ENCODE data around the gene SCUBE1. TPM values are rescaled to one million over a fixed set of nuclear protein-coding genes. Genes with fewer than 3 reads are reported as not detected.

Gene SCUBE1
- total and polyA plus RNA-seq, 2 of the 8 experiments (the other 6 are each of a cell fraction or from before 2014, with no cell fraction given): 2.3 to 4.9 TPM

- Histone ChIP-seq H3K18ac (ENCODE audit: extremely low read depth, low read length) (no peak overlapping the region), H2BK15ac (ENCODE audit: low read length) (0 out of 2 replicates have a peak overlapping the region, but pooled peaks have one; percentile 4), H3K9me3 (ENCODE audit: insufficient read depth in 2 of 2, low read depth in 1 of 2, low read length in 1 of 2) (no peaks in the 10 kb centered on the region), H3K9ac (replicated peaks in 1 of 4; ENCODE audit: extremely low read depth in 1 of 4, low read depth in 3 of 4, low read length in 3 of 4) (no peak overlapping the region), H4K5ac (ENCODE audit: insufficient read length, low read depth, low read length) (no peak overlapping the region), H3K27me3 (replicated peaks in 1 of 4; ENCODE audit: control insufficient read depth in 3 of 4, extremely low read depth in 1 of 4, insufficient read depth in 3 of 4, low read length in 3 of 4) (no peaks in the 10 kb centered on the region; a peak in 1 of 7 replicates), H2BK120ac (replicated peaks; ENCODE audit: low read depth, low read length) (no peak overlapping the region), H3K4ac (replicated peaks; ENCODE audit: insufficient read length, low read depth, low read length) (no peak overlapping the region), H4K8ac (ENCODE audit: extremely low read depth, insufficient read depth, low read length) (peak overlapping the region; percentile 25; the same call in 1 of the 2 replicates), H3K36me3 (ENCODE audit: control insufficient read depth in 2 of 4, insufficient read depth in 4 of 4, low read length in 3 of 4) (no peaks in the 10 kb centered on the region), H3K23me2 (ENCODE audit: low read depth, low read length) (no peaks in the 10 kb centered on the region), H3K4me2 (ENCODE audit: insufficient read depth in 1 of 2, low read depth in 2 of 2, low read length in 2 of 2) (no peak overlapping the region), H4K91ac (replicated peaks; ENCODE audit: insufficient read length, low read length) (no peak overlapping the region), H3K27ac (ENCODE audit: low read depth, low read length) (no peak overlapping the region), H3K79me1 (ENCODE audit: low read depth, low read length) (no peaks in the 10 kb centered on the region), H3K56ac (replicated peaks; ENCODE audit: insufficient read length, low read depth, low read length) (no peak overlapping the region), H2BK20ac (ENCODE audit: low read length) (no peak overlapping the region), H4K20me1 (replicated peaks in 1 of 2; ENCODE audit: control insufficient read depth in 1 of 2, insufficient read depth in 2 of 2, low read length in 2 of 2) (no peaks in the 10 kb centered on the region), H2BK12ac (ENCODE audit: low read depth, low read length) (no peak overlapping the region), H2AK5ac (ENCODE audit: low read depth, low read length) (no peak overlapping the region), H3K79me2 (ENCODE audit: control insufficient read depth in 1 of 2, insufficient read depth in 2 of 2, low read length in 2 of 2) (no peaks in the 10 kb centered on the region), H3K4me1 (replicated peaks in 1 of 4; ENCODE audit: control insufficient read depth in 3 of 4, insufficient read depth in 4 of 4, low read length in 3 of 4) (peaks cover 0 to 4% (median 0%) of the 10 kb centered on the region in 4 experiments; a peak in 3 of 7 replicates), H2AFZ (ENCODE audit: low read length) (no peak overlapping the region), H3K4me3 (ENCODE audit: extremely low read depth in 1 of 4, insufficient read depth in 2 of 4, low read depth in 3 of 4, low read length in 4 of 4) (no peak overlapping the region), H2BK5ac (ENCODE audit: low read depth, low read length) (no peak overlapping the region), H3K23ac (ENCODE audit: insufficient read length) (no peak overlapping the region), H3K14ac (ENCODE audit: insufficient read length) (no peak overlapping the region)
- CTCF ChIA-PET (ENCODE audit: partially characterized antibody): interaction anchor here (0.6 to 3.9 kb wide), 7 partner anchors 9 to 73 kb away, joined by 3 to 14 read pairs (median 3); no protein-coding TSS in a partner anchor
- DNase-seq (ENCODE audit: low read depth in 1 of 2, low spot score in 2 of 2) (no peak), FAIRE-seq (no peak)
- POLR2A ChIA-PET (ENCODE audit: partially characterized antibody): no interaction called here
- no peak for TF ChIP-seq EP300 (IDR thresholded peaks at IDR 0.05; ENCODE audit: borderline replicate concordance in 1 of 2, low read depth in 2 of 2, low read length in 2 of 2)
- TF ChIP-seq E2F6 (IDR thresholded peaks at IDR 0.05): no peak
- no peak for TF ChIP-seq GTF2F1 (IDR thresholded peaks at IDR 0.05; ENCODE audit: borderline replicate concordance, low read depth, low read length)
- TF ChIP-seq CHD2 (IDR thresholded peaks at IDR 0.05; ENCODE audit: low read length): no peak
- TF ChIP-seq EGR1 (IDR thresholded peaks at IDR 0.05; ENCODE audit: borderline replicate concordance, low read depth, low read length): no peak
- TF ChIP-seq CEBPB (IDR thresholded peaks at IDR 0.05; ENCODE audit: low read depth, low read length): no peak
- TF ChIP-seq RFX5 (IDR thresholded peaks at IDR 0.05; ENCODE audit: borderline replicate concordance, low read depth, low read length): no peak
- no peak for TF ChIP-seq ZNF274 (IDR thresholded peaks at IDR 0.05; ENCODE audit: borderline replicate concordance, extremely low read depth, low read length)
- no peak for TF ChIP-seq SIX5 (IDR thresholded peaks at IDR 0.05; ENCODE audit: low read depth, low read length)
- no peak for TF ChIP-seq HDAC2 (IDR thresholded peaks at IDR 0.05; ENCODE audit: borderline replicate concordance in 1 of 2, low read depth in 2 of 2, low read length in 2 of 2)
- TF ChIP-seq FOSL1 (IDR thresholded peaks at IDR 0.05; ENCODE audit: insufficient read depth, low read depth, low read length): no peak
- TF ChIP-seq SIRT6 (IDR thresholded peaks at IDR 0.05; ENCODE audit: low read length): no peak
- no peak for TF ChIP-seq KDM5A (IDR thresholded peaks at IDR 0.05; ENCODE audit: low read length)
- no peak for TF ChIP-seq TAF7 (optimal IDR thresholded peaks at IDR 0.05; ENCODE audit: borderline replicate concordance, low read depth, low read length)
- WGBS, 2 experiments (ENCODE audit: extremely low coverage in 1 of 2, insufficient coverage in 1 of 2, insufficient read length in 1 of 2, insufficient replicate concordance in 2 of 2, low coverage in 1 of 2, low lambda C conversion rate in 2 of 2, missing lambda C conversion rate in 1 of 2): 94% methylated on average over 10 of the region's 10 CpGs; no CpG with 5 or more reads in 1 of the 2 experiments
These were observed 30.6 kb downstream of the SCUBE1 start for GRCh38 chr22:43312608-43313007.
